Measurements from ENCODE around the gene MRGPRD. TPM values are rescaled to one million over a fixed set of nuclear protein-coding genes. Genes with fewer than 3 reads are reported as not detected.

MRGPRD gene
- total and polyA plus RNA-seq, 2 of the 13 experiments (the other 11 are each of a cell fraction or from before 2014, with no cell fraction given): not detected

- DNase-seq (ENCODE audit: low spot score) (no peak), ATAC-seq (no peak), FAIRE-seq (no peak)
- no peaks in the 10 kb centered on the region for H3K79me2 ChIP-seq (ENCODE audit: insufficient read depth, low read length)
- H3K27me3 ChIP-seq (ENCODE audit: control insufficient read depth in 1 of 2, insufficient read depth in 2 of 2, low read length in 2 of 2): peaks cover 4 to 52% of the 10 kb centered on the region in 2 experiments; a peak in 4 of 5 replicates
- intact Hi-C loops (cut with micrococcal nuclease; ENCODE audit: unreplicated experiment) (no loop called here), in situ Hi-C loops (cut with HindIII; ENCODE audit: extremely low pct_ligation_motif_present, low pct_unique_long_range_greater_than_20kb) (no loop called here)
- peaks cover 26% of the 10 kb centered on the region for H3K4me1 ChIP-seq (ENCODE audit: insufficient read depth, low read length)
- WGBS (ENCODE audit: low lambda C conversion rate): 23% methylated on average over 2 of the region's 9 CpGs
- H3K27ac ChIP-seq (ENCODE audit: extremely low read length, insufficient read depth, low read length): no peak overlapping the region
- ChIA-PET POLR2A (no interaction called here), CTCF (ENCODE audit: low intra/inter-chr PET ratio, low total read pairs) (no interaction called here)
- no peaks in the 10 kb centered on the region for H4K20me1 ChIP-seq (ENCODE audit: insufficient read depth, low read length)
- H3K4me2 ChIP-seq (ENCODE audit: low read depth, low read length): no peak overlapping the region
- no peaks in the 10 kb centered on the region for H3K36me3 ChIP-seq (replicated peaks in 1 of 2; ENCODE audit: control insufficient read depth in 1 of 2, insufficient read depth in 2 of 2, low read length in 2 of 2)
- H3K4me3 ChIP-seq (replicated peaks in 1 of 3; ENCODE audit: insufficient read depth in 1 of 3, low read depth in 2 of 3, low read length in 3 of 3): no peak overlapping the region
- no peaks in the 10 kb centered on the region for H3K9me3 ChIP-seq (ENCODE audit: low read length)
- no peak for TF ChIP-seq YEATS4 (CRISPR knock-in tag; IDR thresholded peaks at IDR 0.05; ENCODE audit: borderline replicate concordance)
- no peak for TF ChIP-seq PBX2 (CRISPR knock-in tag; IDR thresholded peaks at IDR 0.05)
- H2AFZ ChIP-seq (ENCODE audit: low read length): no peak overlapping the region
- BruUV-seq (replicated peaks): no TSS peak
- H3K9ac ChIP-seq (ENCODE audit: insufficient read depth, low read depth, low read length): no peak overlapping the region
Observed at GRCh38 chr11:69003301-69003865, 22.6 kb upstream of the MRGPRD start.

GRCh38 chr11:69002570-69003231, 21.9 kb upstream of the MRGPRD start:
- no peak overlapping the region for H3K27ac ChIP-seq (ENCODE audit: extremely low read length, insufficient read depth, low read length)
- WGBS (ENCODE audit: low lambda C conversion rate): 65% methylated on average over 4 of the region's 13 CpGs
- intact Hi-C loops (cut with micrococcal nuclease; ENCODE audit: unreplicated experiment) (no loop called here), in situ Hi-C loops (cut with HindIII; ENCODE audit: extremely low pct_ligation_motif_present, low pct_unique_long_range_greater_than_20kb) (no loop called here)
- no peaks in the 10 kb centered on the region for H3K36me3 ChIP-seq (replicated peaks in 1 of 2; ENCODE audit: control insufficient read depth in 1 of 2, insufficient read depth in 2 of 2, low read length in 2 of 2)
- CTCF ChIA-PET (ENCODE audit: low intra/inter-chr PET ratio, low total read pairs): no interaction called here
- POLR2A ChIA-PET: no interaction called here
- no peaks in the 10 kb centered on the region for H3K9me3 ChIP-seq (ENCODE audit: low read length)
- H2AFZ ChIP-seq (ENCODE audit: low read length): no peak overlapping the region
- no peak overlapping the region for H3K4me3 ChIP-seq (replicated peaks in 1 of 3; ENCODE audit: insufficient read depth in 1 of 3, low read depth in 2 of 3, low read length in 3 of 3)
- no peaks in the 10 kb centered on the region for H3K79me2 ChIP-seq (ENCODE audit: insufficient read depth, low read length)
- H4K20me1 ChIP-seq (ENCODE audit: insufficient read depth, low read length): no peaks in the 10 kb centered on the region
- DNase-seq (ENCODE audit: low spot score): no peak
- H3K4me2 ChIP-seq (ENCODE audit: low read depth, low read length): no peak overlapping the region
- ATAC-seq: no peak
- no peak overlapping the region for H3K9ac ChIP-seq (ENCODE audit: insufficient read depth, low read depth, low read length)
- no TSS peak for BruUV-seq (replicated peaks)
- peaks cover 19% of the 10 kb centered on the region for H3K4me1 ChIP-seq (ENCODE audit: insufficient read depth, low read length)
- no peak for FAIRE-seq
- H3K27me3 ChIP-seq (ENCODE audit: control insufficient read depth in 1 of 2, insufficient read depth in 2 of 2, low read length in 2 of 2): peaks cover 4 to 59% of the 10 kb centered on the region in 2 experiments; a peak in 4 of 5 replicates
- TF ChIP-seq KLF16 (CRISPR knock-in tag; IDR thresholded peaks at IDR 0.05) (no peak), ZMYM3 (CRISPR knock-in tag; IDR thresholded peaks at IDR 0.05) (no peak), TMF1 (CRISPR knock-in tag; IDR thresholded peaks at IDR 0.05; ENCODE audit: low read depth) (no peak), ZNF142 (CRISPR knock-in tag; IDR thresholded peaks at IDR 0.05) (no peak)

All from HepG2 (cell line).